Endothelial cell (in vitro differentiated cells): ENCODE data around the gene MARS2. TPM values are rescaled to one million over a fixed set of nuclear protein-coding genes. Genes with fewer than 3 reads are reported as not detected.
"Not testable (repeated sequence)": the region's sequence is repeated elsewhere in the genome, so short reads cannot be mapped to it uniquely, and the experiment has no call there.

Source experiments
- DNase-seq: peaks from one replicate; pipeline ENCODE4 v3.0.0; 2021; ENCODE audit warnings: low spot score
- H3K27ac Mint-ChIP-seq: one replicate; pipeline ENCODE4 v1.8.0; 2021; ENCODE audit warnings: mixed read lengths, inconsistent platforms; ENCODE audit not compliant: unreplicated experiment
- H3K27me3 Mint-ChIP-seq: one replicate; pipeline ENCODE4 v1.8.0; 2021; ENCODE audit warnings: mild to moderate bottlenecking, moderate library complexity, mixed read lengths, inconsistent platforms; ENCODE audit not compliant: unreplicated experiment
- H3K36me3 Mint-ChIP-seq: one replicate; pipeline ENCODE4 v1.8.0; 2021; ENCODE audit warnings: mild to moderate bottlenecking, low read depth, mixed read lengths, inconsistent platforms; ENCODE audit not compliant: unreplicated experiment
- H3K4me1 Mint-ChIP-seq: one replicate; pipeline ENCODE4 v1.8.0; 2021; ENCODE audit warnings: mild to moderate bottlenecking, mixed read lengths, inconsistent platforms; ENCODE audit not compliant: unreplicated experiment
- H3K4me3 Mint-ChIP-seq: one replicate; pipeline ENCODE4 v1.8.0; 2021; ENCODE audit warnings: mild to moderate bottlenecking, mixed read lengths, inconsistent platforms; ENCODE audit not compliant: unreplicated experiment
- H3K9me3 Mint-ChIP-seq: one replicate; pipeline ENCODE4 v1.8.0; 2021; ENCODE audit warnings: mixed read lengths, inconsistent platforms; ENCODE audit not compliant: unreplicated experiment
- CTCF ChIP-seq: fragments of 200-600 bp; sonication (generic); IDR thresholded peaks from one replicate; pipeline ENCODE4 v1.5.0; 2021; ENCODE audit warnings: antibody characterized with exemption; ENCODE audit not compliant: unreplicated experiment
- total RNA-seq: library from RNA; stranded (reverse); fragmentation: NEBNext Ultra II Directional; extraction: Animal tissue kit (Norgen Biotek cat#: 25700); gene quantifications from one replicate; pipeline ENCODE4 v1.2.1, GENCODE V29; 2021; ENCODE audit not compliant: unreplicated experiment

MARS2 gene
- total RNA-seq, 1 donor from 2014 or later, result 13.5 TPM

GRCh38 chr2:197699724-197700123 is 5.4 kb upstream of the MARS2 start:
- not testable (repeated sequence) for H3K27ac Mint-ChIP-seq, H3K4me3 Mint-ChIP-seq, H3K4me1 Mint-ChIP-seq, H3K27me3 Mint-ChIP-seq, H3K9me3 Mint-ChIP-seq, H3K36me3 Mint-ChIP-seq, DNase-seq

- TF ChIP-seq CTCF, result no peak
- H3K27me3 Mint-ChIP-seq, result peaks cover 4% of the 10 kb centered on the region
- peaks cover 8% of the 10 kb centered on the region for H3K36me3 Mint-ChIP-seq
- H3K4me1 Mint-ChIP-seq, result peaks cover 3% of the 10 kb centered on the region
- peaks cover 7% of the 10 kb centered on the region for H3K9me3 Mint-ChIP-seq
- no peak for DNase-seq
- no peak overlapping the region for H3K4me3 Mint-ChIP-seq
- H3K27ac Mint-ChIP-seq, result no peak overlapping the region
These were observed 4.2 kb upstream of the MARS2 start for GRCh38 chr2:197700960-197701359.

- no peak for DNase-seq
- Mint-ChIP-seq H3K27ac (peak overlapping the region; percentile 84), H3K4me3 (peak overlapping the region; percentile 86), H3K9me3 (no peaks in the 10 kb centered on the region), H3K36me3 (peaks cover 6% of the 10 kb centered on the region), H3K4me1 (peaks cover 24% of the 10 kb centered on the region), H3K27me3 (peaks cover 4% of the 10 kb centered on the region)
- TF ChIP-seq CTCF, result no peak
These were observed 592 bp upstream of the MARS2 start for GRCh38 chr2:197704434-197705120.

GRCh38 chr2:197705912-197706838 is 1.0 kb downstream of the MARS2 start:
- TF ChIP-seq CTCF, result no peak
- Mint-ChIP-seq H3K9me3 (no peaks in the 10 kb centered on the region), H3K27me3 (peaks cover 4% of the 10 kb centered on the region), H3K36me3 (peaks cover 6% of the 10 kb centered on the region), H3K4me3 (peak overlapping the region; percentile 96), H3K27ac (peak overlapping the region; percentile 57), H3K4me1 (peaks cover 37% of the 10 kb centered on the region)
- peak; percentile 44 for DNase-seq

GRCh38 chr2:197706839-197707207 is 1.7 kb downstream of the MARS2 start:
- Mint-ChIP-seq H3K27me3 (peaks cover 4% of the 10 kb centered on the region), H3K27ac (no peak overlapping the region), H3K4me1 (peaks cover 43% of the 10 kb centered on the region), H3K4me3 (peak overlapping the region; percentile 96), H3K9me3 (no peaks in the 10 kb centered on the region), H3K36me3 (peaks cover 6% of the 10 kb centered on the region)
- TF ChIP-seq CTCF, result no peak
- no peak for DNase-seq
